Activated T-cell treated with anti-CD3 and anti-CD28 coated beads for 4 hours (primary cell): ENCODE measurements around the gene ITIH5.

Source experiments
- DNase-seq: peaks from one replicate; pipeline ENCODE4 v3.0.0-alpha.2; 2020

The ITIH5 gene

DNA sequence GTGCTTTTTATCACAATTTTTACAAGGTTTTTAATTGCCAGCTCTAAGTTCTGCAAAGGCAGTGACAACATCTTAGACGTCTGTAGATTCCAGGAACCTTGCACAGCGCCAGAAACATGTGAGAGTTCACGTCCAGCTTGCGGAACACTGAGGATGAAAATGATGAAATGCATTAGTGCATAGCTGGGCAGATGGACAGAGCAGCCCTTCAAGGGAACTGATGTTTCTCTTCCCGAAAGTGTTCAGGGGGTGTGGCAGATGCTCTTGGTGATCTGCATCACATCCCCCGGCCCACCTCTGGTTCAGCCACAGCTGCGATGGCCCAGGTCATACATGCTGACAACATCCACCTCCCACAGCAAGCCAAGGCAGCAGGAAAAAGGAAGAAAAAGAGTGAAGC, 40.9 kb downstream of the ITIH5 start:
- no peak for DNase-seq

DNA sequence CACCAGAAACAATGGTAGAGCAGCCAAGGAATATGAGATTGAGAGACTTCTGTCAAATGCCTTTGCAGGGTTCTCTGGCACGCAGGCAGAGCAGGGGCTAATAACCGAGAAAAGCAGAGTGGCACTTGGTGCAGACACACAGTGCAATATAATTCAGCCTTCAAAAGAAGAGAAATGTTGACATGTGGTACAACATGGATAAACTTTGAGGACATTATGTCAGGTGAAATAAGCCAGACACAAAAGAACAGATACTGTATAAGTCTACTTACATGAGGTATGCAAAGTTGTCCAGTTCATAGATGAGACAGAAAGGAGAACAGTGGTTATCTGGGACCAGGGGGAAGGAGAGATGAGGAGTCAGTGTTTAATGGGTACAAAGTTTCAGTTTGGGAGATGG, 41.8 kb downstream of the ITIH5 start:
- no peak for DNase-seq

DNA sequence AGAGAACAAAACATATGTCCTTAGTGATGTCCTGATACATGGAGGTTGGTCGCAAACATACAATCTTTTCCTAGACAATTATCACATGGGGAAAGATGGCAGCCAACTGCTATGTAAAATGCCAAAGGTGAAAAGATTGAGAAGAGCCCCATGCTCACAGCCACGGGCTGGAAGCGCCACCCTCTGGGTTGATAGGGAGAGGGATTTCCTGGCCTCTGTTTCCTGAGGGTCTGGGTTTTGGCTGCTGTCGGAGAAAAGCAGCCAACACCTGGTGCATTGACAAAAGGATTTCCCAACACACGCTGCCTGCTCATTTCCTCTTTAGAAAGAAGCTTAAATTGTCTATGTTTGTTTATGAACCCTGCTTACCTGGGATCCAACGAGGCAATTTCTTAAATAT, 43.8 kb downstream of the ITIH5 start:
- no peak for DNase-seq

GRCh38 chr10:7618461-7618860, 48.3 kb downstream of the ITIH5 start:
- DNase-seq, result no peak

DNA sequence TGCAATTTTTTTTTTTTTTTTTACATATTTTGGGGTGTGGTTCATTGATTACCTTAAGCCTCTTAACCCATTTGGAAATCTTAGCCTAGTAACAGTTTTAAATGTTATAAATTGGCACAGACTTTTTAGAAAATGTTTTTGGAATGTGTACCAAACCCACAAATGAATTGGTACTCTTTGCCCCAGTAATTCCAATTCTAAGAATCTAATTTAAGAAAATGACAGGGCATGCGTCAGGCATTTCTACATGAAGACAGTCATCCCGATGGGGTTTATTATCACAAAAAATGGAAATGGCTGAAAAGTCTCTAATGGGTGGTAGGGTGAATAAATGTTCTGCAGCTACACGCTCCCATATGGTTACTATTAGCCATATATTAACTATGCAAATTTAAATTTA, 54.9 kb downstream of the ITIH5 start:
- no peak for DNase-seq

DNA sequence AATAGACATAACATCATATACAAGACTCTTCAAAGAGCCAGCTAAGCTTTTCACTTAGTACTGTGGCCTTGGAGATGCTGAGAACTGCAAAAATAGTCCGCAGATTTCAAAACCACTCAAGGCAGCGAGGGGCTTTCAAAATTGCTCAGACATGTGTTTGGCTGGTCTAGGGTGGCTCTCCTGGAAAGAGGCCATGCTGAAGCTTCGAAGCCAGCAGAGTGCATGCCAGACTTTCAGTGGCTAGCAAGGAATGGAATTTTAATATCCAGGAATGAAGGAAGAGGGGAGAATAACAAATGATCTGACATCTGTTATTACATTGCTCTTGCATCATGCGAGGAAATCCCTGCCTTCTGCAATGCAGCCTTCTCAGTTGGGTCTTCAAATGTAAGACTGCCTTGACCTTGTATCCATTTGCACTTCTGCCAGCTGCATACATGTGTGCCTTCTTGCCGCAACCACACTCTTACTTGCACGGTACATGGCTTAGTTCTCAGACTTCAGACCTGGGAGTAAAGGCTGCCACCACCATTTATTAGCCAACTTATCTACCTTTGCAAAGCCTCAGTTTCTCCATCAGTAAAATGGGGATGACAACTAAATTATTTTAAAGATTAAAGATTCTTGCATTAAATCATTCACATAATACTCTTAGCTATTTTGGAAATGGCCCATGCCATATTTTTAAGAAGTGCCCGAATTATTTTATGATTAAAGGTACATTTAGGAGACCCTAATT, 55.9 kb downstream of the ITIH5 start:
- DNase-seq, result no peak

- DNase-seq, result no peak
These were observed 56.7 kb downstream of the ITIH5 start for GRCh38 chr10:7610026-7610425.

DNA sequence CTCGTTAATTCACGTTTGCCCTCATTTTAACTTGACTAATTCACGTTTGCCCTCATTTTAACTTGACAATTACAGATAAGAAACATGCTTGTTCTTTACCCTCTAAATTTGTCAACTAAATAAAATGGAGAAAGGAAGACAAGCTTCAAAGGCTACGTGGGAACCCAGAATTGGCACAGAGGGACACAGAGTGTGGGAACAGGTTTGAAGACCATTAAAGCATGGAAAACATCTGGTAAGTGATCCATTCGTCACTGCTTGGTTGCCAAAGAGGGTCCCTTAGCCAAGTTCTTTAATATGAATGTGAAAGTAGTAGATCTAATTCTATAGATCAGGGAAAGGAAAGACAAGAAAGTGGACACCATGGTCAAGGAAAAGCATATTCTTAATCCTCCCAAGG, 57.2 kb downstream of the ITIH5 start:
- no peak for DNase-seq

DNA sequence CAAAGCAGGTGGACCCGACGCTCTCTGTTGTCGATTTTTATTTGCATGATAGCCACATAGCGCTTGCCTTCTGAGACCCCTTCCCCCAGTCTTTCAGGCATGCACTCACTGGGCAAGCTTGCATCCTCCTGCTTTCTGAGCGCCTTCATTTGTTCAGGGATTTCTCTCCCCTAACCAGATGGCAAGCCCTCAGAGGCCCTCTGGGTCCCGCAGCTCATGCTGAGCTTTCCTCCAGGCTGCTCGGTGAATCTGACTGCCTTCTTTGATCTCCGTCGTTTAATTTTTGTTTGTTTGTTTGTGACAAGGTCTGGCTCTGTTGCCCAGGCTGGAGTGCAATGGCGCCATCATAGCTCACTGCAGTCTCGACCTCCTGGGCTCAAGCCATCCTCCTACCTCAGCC, 58.8 kb downstream of the ITIH5 start:
- no peak for DNase-seq

- no peak for DNase-seq
These were observed 59.8 kb downstream of the ITIH5 start for GRCh38 chr10:7606951-7607404.

- DNase-seq, result no peak
These were observed 61.0 kb downstream of the ITIH5 start for GRCh38 chr10:7605565-7606295.

GRCh38 chr10:7601023-7601656, 65.6 kb downstream of the ITIH5 start:
- DNase-seq, result no peak

DNA sequence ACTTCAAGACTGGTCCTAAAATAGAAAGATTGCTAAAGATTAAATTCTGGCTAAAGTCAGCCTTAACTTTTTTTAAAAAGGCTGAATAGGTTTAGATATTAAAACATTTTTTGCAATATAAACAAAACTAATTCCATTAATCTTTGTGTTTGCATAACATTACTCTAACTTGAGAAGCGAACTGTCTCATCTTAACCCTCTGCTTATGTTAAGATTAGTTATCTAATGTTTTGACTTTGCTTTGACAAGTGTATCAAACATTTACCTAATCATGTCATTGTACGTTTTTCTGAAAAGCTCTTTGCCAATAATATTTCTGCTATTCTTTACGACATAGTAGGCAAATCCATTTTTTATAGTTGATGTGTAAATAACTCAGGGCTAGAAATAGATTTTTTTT, 68.0 kb downstream of the ITIH5 start:
- DNase-seq, result no peak

DNA sequence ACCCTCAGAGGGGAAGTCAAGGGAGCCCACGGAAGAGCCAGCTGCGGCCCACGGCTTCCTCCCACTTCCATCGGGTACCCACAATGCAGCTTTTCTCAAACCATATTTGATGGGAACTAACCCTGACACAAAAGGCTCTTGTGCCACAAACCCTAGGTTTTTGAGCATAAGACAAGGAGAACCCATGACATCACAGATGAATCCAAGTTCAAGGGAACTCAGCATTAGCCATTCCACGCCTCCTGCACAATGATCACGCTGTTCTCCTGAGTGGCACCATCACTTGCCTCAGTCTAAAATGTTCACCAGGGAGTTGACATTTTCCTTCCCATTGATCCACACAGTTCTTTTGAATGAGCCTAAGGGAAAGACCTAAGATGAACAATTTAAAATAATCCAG, 70.4 kb downstream of the ITIH5 start:
- DNase-seq, result no peak

DNA sequence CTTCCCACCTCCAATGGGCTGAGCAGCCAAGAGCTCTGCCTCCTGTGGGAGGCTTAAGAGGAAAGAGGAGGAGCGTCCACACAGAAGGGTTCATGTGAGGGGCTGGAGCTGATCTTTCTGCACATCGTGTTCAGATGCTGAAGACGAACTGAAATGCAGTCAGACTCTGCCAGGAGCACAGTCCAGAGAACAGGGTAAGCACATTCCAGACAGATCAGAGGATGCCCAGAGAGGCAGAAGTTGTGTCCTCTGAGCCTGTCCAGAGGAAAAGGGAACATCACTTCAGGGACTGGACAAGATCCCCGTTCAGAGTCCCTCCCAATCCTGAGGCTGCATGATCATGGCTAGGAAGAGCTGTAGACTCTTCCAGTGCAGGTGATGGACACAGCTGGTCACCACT, 72.9 kb downstream of the ITIH5 start:
- DNase-seq, result no peak

DNA sequence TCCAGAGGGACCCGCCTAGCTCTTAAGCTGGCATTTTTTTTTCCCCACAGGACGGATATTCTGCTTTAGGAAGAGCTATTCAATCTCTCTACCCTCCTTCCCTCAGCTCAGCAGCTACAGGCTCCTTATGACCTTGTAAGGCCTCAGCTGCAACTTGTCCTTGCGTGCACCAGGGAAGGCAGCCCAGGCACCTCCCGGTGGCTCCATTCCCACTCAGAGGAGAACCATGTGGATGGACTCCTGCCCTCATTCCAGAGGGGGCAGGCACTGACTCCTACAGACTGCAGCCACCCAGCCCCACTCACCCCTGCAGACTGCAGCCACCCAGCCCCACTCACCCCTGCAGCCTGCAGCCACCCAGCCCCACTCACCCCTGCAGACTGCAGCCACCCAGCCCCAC, 73.7 kb downstream of the ITIH5 start:
- DNase-seq, result no peak

GRCh38 chr10:7592627-7593026, 74.1 kb downstream of the ITIH5 start:
- no peak for DNase-seq

- no peak for DNase-seq
These were observed 76.5 kb downstream of the ITIH5 start for GRCh38 chr10:7590271-7590670.

GRCh38 chr10:7589748-7590147, 77.0 kb downstream of the ITIH5 start:
- no peak for DNase-seq

DNA sequence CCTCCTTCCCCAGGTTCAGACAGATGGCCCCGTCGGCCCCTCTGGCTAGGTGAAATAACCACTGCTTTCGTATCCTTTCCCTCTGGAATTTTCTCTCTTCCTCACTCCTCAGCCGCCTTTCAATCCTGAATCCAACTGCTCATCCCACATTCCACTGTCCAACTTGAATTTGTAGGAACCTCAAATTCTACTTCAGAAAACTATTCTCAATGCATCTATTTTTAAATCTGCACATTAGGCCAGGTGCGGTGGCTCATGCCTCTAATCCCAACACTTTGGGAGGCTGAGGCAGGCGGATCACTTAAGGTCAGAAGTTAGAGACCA, 78.9 kb downstream of the ITIH5 start:
- no peak for DNase-seq

DNA sequence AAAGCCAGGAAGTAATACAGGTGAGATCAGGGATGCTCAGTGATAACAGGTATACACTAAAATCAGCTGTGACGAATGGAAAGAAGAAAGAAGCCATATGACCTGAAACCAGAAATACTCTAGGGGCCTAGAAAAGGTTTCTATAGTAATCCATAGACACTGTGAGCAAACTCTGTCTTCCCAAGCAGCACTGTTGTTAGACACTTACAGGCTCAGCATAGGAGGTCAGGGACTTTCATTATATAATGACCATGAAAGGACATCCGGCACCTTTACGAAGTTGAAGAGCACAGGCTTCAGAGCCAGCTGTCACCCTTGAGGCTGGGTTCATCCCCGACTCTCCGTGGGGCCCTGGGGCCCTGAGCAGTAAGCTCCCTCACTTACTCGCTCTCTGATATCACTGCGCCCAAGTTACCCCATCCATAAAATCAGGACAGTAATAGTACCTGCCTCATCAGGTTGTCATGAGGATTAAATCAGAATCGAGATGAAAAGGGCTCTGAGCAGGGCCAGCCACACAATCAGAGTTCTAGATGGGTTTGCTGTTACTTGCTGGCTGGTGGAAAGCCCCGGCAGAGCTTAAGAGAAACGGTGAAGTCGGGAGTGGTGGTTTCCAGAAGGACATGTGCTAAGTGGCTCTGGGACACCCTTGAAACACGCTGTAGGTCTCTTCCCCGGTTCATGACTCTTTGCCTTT, 79.5 kb downstream of the ITIH5 start:
- DNase-seq, result no peak

DNA sequence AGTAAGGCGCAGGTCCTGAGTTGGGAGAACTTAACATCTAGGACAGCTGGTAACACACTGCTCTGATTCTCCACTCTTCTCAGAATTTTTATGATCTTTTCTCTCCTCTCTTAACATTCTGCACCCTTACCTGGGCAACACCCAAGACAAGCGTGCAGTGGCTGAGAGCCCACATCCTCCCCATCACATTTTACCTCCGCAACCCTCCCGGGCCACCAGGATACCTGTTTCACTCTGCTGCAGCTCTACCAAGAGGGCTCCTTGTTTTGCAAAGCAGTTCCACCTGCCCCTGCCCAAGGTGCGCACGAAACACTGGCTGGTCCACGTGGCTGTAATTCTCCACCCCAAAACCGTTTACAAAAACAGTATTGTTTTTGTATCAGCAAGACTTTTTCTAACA, 81.5 kb downstream of the ITIH5 start:
- no peak for DNase-seq

- no peak for DNase-seq
These were observed 83.1 kb downstream of the ITIH5 start for GRCh38 chr10:7583626-7584025.

- no peak for DNase-seq
These were observed 86.2 kb downstream of the ITIH5 start for GRCh38 chr10:7580520-7580919.
